HG03280 (cell line): ENCODE results near the gene SLC5A6.

Source experiments
- ATAC-seq: cut with Tn5 transposase; IDR thresholded peaks from one replicate; pipeline ENCODE4 v1.9.1; 2021; ENCODE audit warnings: mild to moderate bottlenecking, moderate library complexity; ENCODE audit not compliant: unreplicated experiment

The SLC5A6 gene

GRCh38 chr2:27237341-27237945 lies 25.4 kb upstream of the SLC5A6 start:
- ATAC-seq = no peak

GRCh38 chr2:27236626-27237025 lies 24.6 kb upstream of the SLC5A6 start:
- ATAC-seq = no peak

GRCh38 chr2:27236136-27236535 lies 24.1 kb upstream of the SLC5A6 start:
- ATAC-seq = no peak

- no peak for ATAC-seq
Measured at GRCh38 chr2:27233341-27233740, 21.3 kb upstream of the SLC5A6 start.

GRCh38 chr2:27231921-27232320 lies 19.9 kb upstream of the SLC5A6 start:
- no peak for ATAC-seq

- no peak for ATAC-seq
Measured at GRCh38 chr2:27227501-27227900, 15.4 kb upstream of the SLC5A6 start.

- ATAC-seq = no peak
Measured at GRCh38 chr2:27225526-27225925, 13.5 kb upstream of the SLC5A6 start.

GRCh38 chr2:27223416-27223815 lies 11.3 kb upstream of the SLC5A6 start:
- ATAC-seq = no peak

- ATAC-seq = no peak
Measured at GRCh38 chr2:27222407-27222806, 10.3 kb upstream of the SLC5A6 start.

GRCh38 chr2:27221166-27221565 lies 9.1 kb upstream of the SLC5A6 start:
- no peak for ATAC-seq

- no peak for ATAC-seq
Measured at GRCh38 chr2:27220091-27220490, 8.0 kb upstream of the SLC5A6 start.

GRCh38 chr2:27219091-27219490 lies 7.0 kb upstream of the SLC5A6 start:
- ATAC-seq = no peak

GRCh38 chr2:27218614-27219013 lies 6.5 kb upstream of the SLC5A6 start:
- ATAC-seq = no peak

GRCh38 chr2:27217173-27218121 lies 5.4 kb upstream of the SLC5A6 start, which contains the start of gene CAD:
TSS of gene CAD (plus strand) at chr2:27217369. CDS start at chr2:27217552, 183 bp downstream.
- peak; percentile 85 for ATAC-seq

- no peak for ATAC-seq
Measured at GRCh38 chr2:27216416-27217137, 4.5 kb upstream of the SLC5A6 start.

GRCh38 chr2:27214941-27215340 lies 2.9 kb upstream of the SLC5A6 start:
- ATAC-seq = no peak

- ATAC-seq = no peak
Measured at GRCh38 chr2:27212626-27213471, 781 bp upstream of the SLC5A6 start.

GRCh38 chr2:27211241-27211942 lies 676 bp downstream of the SLC5A6 start:
- no peak for ATAC-seq

- ATAC-seq = no peak
Measured at GRCh38 chr2:27209621-27210401, 2.3 kb downstream of the SLC5A6 start.
